ENCODE results near the gene MGAT1. TPM values are rescaled to one million over a fixed set of nuclear protein-coding genes. Genes with fewer than 3 reads are reported as not detected.

MGAT1 gene
- total RNA-seq, 1 experiment from 2014 or later = 53.0 TPM

GRCh38 chr5:180844432-180844831, 41.8 kb upstream of the MGAT1 start:
- POLR2A ChIA-PET = no interaction called here
- H2AFZ ChIP-seq (ENCODE audit: low read depth, low read length, poor library complexity, severe bottlenecking) = no peak overlapping the region
- H3K27me3 ChIP-seq (ENCODE audit: insufficient read depth, low read length) = no peaks in the 10 kb centered on the region
- no peaks in the 10 kb centered on the region for H3K4me1 ChIP-seq (ENCODE audit: control insufficient read depth in 1 of 2, insufficient read depth in 2 of 2, low read length in 2 of 2)
- TF ChIP-seq CBX3 (IDR thresholded peaks at IDR 0.05; ENCODE audit: low read depth) (no peak), POLR2AphosphoS5 (IDR thresholded peaks at IDR 0.05; ENCODE audit: low read depth, low read length) (no peak), RAD21 (IDR thresholded peaks at IDR 0.05; ENCODE audit: low read depth) (no peak), ZFX (IDR thresholded peaks at IDR 0.05) (no peak), ZBTB33 (IDR thresholded peaks at IDR 0.05; ENCODE audit: extremely low read depth, insufficient replicate concordance, low read length) (no peak), SP1 (IDR thresholded peaks at IDR 0.05; ENCODE audit: low read depth) (no peak), SIN3A (IDR thresholded peaks at IDR 0.05; ENCODE audit: low read depth) (no peak), TCF7L2 (IDR thresholded peaks at IDR 0.05; ENCODE audit: borderline replicate concordance, extremely low read depth, insufficient read depth, insufficient read length) (no peak), SRF (IDR thresholded peaks at IDR 0.05; ENCODE audit: low read depth) (no peak), ATF3 (IDR thresholded peaks at IDR 0.05) (no peak), ZNF274 (IDR thresholded peaks at IDR 0.05; ENCODE audit: low read depth, low read length) (no peak), YY1 (IDR thresholded peaks at IDR 0.05; ENCODE audit: extremely low read depth, insufficient replicate concordance, low read depth, low read length) (no peak), EZH2 (IDR thresholded peaks at IDR 0.05) (no peak), REST (IDR thresholded peaks at IDR 0.05; ENCODE audit: low read depth) (no peak), MAX (IDR thresholded peaks at IDR 0.05) (no peak), CTCF (IDR thresholded peaks at IDR 0.05 in 2 of 3, conservative IDR thresholded peaks at IDR 0.05 in 1 of 3; ENCODE audit: borderline replicate concordance in 1 of 3, insufficient read depth in 1 of 3, low read depth in 2 of 3, low read length in 2 of 3) (no peak), POLR2A (IDR thresholded peaks at IDR 0.05; ENCODE audit: borderline replicate concordance, extremely low read depth, insufficient read depth, insufficient read length) (no peak), ELF1 (IDR thresholded peaks at IDR 0.05; ENCODE audit: borderline replicate concordance, low read depth) (no peak), JUND (IDR thresholded peaks at IDR 0.05) (no peak), EGR1 (IDR thresholded peaks at IDR 0.05; ENCODE audit: low read depth) (no peak)
- no peak overlapping the region for H3K27ac ChIP-seq (ENCODE audit: low read depth, low read length)
- DNase-seq (ENCODE audit: low read depth, low spot score) = no peak
- no TSS peak for BruUV-seq (replicated peaks)
- intact Hi-C loops (cut with micrococcal nuclease) = no loop called here
- RAD21 ChIA-PET (ENCODE audit: low non-redundant PET in 1 of 2, low total read pairs in 2 of 2, uncharacterized antibody in 2 of 2, unreplicated experiment in 2 of 2) = interaction anchor here in 1 of 2 experiments (0.7 kb wide), 1 partner anchor 16 kb away, joined by 5 read pairs; no protein-coding TSS in a partner anchor
- peaks cover 2 to 13% of the 10 kb centered on the region in 2 experiments; a peak in 2 of 4 replicates for H3K9me3 ChIP-seq (ENCODE audit: control insufficient read depth in 1 of 2, insufficient read depth in 1 of 2, low read depth in 1 of 2, low read length in 2 of 2)
- no peak overlapping the region for H3K9ac ChIP-seq (ENCODE audit: low read length)
- no peaks in the 10 kb centered on the region for H3K9me2 ChIP-seq (ENCODE audit: insufficient read depth)
- H3K79me2 ChIP-seq (ENCODE audit: insufficient read depth, low read length) = no peaks in the 10 kb centered on the region
- H3K36me3 ChIP-seq (ENCODE audit: control insufficient read depth in 1 of 2, insufficient read depth in 2 of 2, low read length in 2 of 2) = peaks cover 0 to 18% of the 10 kb centered on the region in 2 experiments; a peak in 2 of 4 replicates
- ATAC-seq = no peak
- CTCF ChIA-PET = no interaction called here
- no peak overlapping the region for H3K4me2 ChIP-seq (ENCODE audit: low read length)
- H3K4me3 ChIP-seq (replicated peaks in 1 of 2; ENCODE audit: low read depth in 1 of 2, low read length in 2 of 2) = no peak overlapping the region
- no peaks in the 10 kb centered on the region for H4K20me1 ChIP-seq (ENCODE audit: insufficient read depth)
